CD8-positive, alpha-beta memory T cell (primary cell): ENCODE results near the gene MRAP2. TPM values are rescaled to one million over a fixed set of nuclear protein-coding genes. Genes with fewer than 3 reads are reported as not detected.

Source experiments
- CTCF ChIA-PET: fragments of 350-600 bp; sonication (Branson Sonifier 250); formaldehyde crosslinking; loops from one replicate; lab custom pipeline; 2021; ENCODE audit warnings: antibody characterized with exemption; lab: Charles Lee
- POLR2A ChIA-PET: fragments of 350-600 bp; sonication (Branson Sonifier 250); formaldehyde crosslinking; loops from one replicate; lab custom pipeline; 2021; ENCODE audit warnings: antibody characterized with exemption; lab: Charles Lee
- DNase-seq, 5 donors: peaks; one replicate each; pipeline versions ENCODE4 v3.0.0 to v3.0.0-alpha.2; 2020 to 2022; ENCODE audit warnings: mixed read lengths in 1 of 5
- H3K27ac ChIP-seq: one replicate; pipeline ENCODE4 v1.7.0; 2013; ENCODE audit warnings: low read depth, mild to moderate bottlenecking, low read length, moderate library complexity
- H3K27me3 ChIP-seq: 2 replicates; pipeline ENCODE4 v1.7.0; 2013; ENCODE audit warnings: low read length, mild to moderate bottlenecking; ENCODE audit not compliant: insufficient read depth, poor library complexity, severe bottlenecking
- H3K36me3 ChIP-seq: 2 replicates; pipeline ENCODE4 v1.7.0; 2013; ENCODE audit warnings: mild to moderate bottlenecking, low read length, moderate library complexity; ENCODE audit not compliant: insufficient read depth
- H3K4me1 ChIP-seq: 2 replicates; pipeline ENCODE4 v1.7.0; 2013; ENCODE audit warnings: mild to moderate bottlenecking, low read length, moderate library complexity; ENCODE audit not compliant: insufficient read depth
- H3K4me3 ChIP-seq: 2 replicates; pipeline ENCODE4 v1.7.0; 2013; ENCODE audit warnings: mild to moderate bottlenecking, low read length
- H3K9me3 ChIP-seq: 2 replicates; pipeline ENCODE4 v1.7.0; 2013; ENCODE audit warnings: mild to moderate bottlenecking, low read length
- H3K27ac Mint-ChIP-seq, 8 donors: one replicate each; pipeline ENCODE4 v1.8.0; 2020 to 2021; ENCODE audit warnings: mixed read lengths in 8 of 8, mild to moderate bottlenecking in 6 of 8, inconsistent platforms in 3 of 8, moderate library complexity in 3 of 8
- H3K27me3 Mint-ChIP-seq, 2 donors: one replicate each; pipeline ENCODE4 v1.8.0; 2020 to 2021; ENCODE audit warnings: mixed read lengths in 2 of 2, mild to moderate bottlenecking in 1 of 2, moderate library complexity in 1 of 2
- H3K36me3 Mint-ChIP-seq, 3 donors: one replicate each; pipeline ENCODE4 v1.8.0; 2020 to 2021; ENCODE audit warnings: mixed read lengths in 3 of 3, inconsistent platforms in 1 of 3, mild to moderate bottlenecking in 1 of 3
- H3K4me1 Mint-ChIP-seq, 3 donors: one replicate each; pipeline ENCODE4 v1.8.0; 2020 to 2021; ENCODE audit warnings: mixed read lengths in 3 of 3, inconsistent platforms in 1 of 3, mild to moderate bottlenecking in 1 of 3
- H3K4me3 Mint-ChIP-seq, 7 donors: one replicate each; pipeline ENCODE4 v1.8.0; 2020 to 2021; ENCODE audit warnings: mixed read lengths in 7 of 7, mild to moderate bottlenecking in 6 of 7, moderate library complexity in 4 of 7, inconsistent platforms in 2 of 7
- H3K9me3 Mint-ChIP-seq, 5 donors: one replicate each; pipeline ENCODE4 v1.8.0; 2020 to 2022; ENCODE audit warnings: mixed read lengths in 5 of 5, mild to moderate bottlenecking in 3 of 5, moderate library complexity in 2 of 5, inconsistent platforms in 1 of 5
- polyA plus RNA-seq: library from polyadenylated mRNA; unstranded; fragments of 300-500 nt; fragmentation: Illumina TruSeq; gene quantifications from one replicate; pipeline ENCODE4 v1.2.3, GENCODE V29; 2021
- total RNA-seq, 2 experiments: library from RNA; stranded (reverse); gene quantifications; one replicate each; pipeline ENCODE4 v1.2.3, GENCODE V29; 2021

MRAP2 gene
- total and polyA plus RNA-seq, 3 experiments from 2014 or later = not detected

DNA sequence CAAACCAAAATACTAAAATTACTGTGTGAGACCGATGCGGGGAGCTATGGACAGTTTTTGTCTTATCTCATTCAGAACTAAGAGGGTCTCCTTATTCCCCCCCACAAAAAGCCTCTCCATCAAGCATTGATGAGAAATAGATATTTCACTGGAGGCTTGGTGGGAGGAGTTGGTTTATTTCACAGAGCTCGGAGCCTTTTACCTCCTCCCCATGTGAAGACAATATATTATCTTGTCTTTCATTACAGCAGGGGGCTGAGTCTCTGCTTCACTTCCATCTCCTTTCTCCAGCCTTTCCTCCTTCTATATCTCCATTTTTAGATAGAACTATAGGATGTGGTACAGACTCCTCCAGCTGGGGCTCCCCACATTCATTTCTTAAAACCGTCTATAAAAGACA, 29.9 kb upstream of the MRAP2 start:
- Histone ChIP-seq H3K4me3 (no peak overlapping the region), H3K27me3 (no peaks in the 10 kb centered on the region), H3K9me3 (no peaks in the 10 kb centered on the region), H3K27ac (no peak overlapping the region), H3K36me3 (no peaks in the 10 kb centered on the region), H3K4me1 (no peaks in the 10 kb centered on the region)
- Mint-ChIP-seq H3K4me3 (no peak overlapping the region), H3K27ac (no peak overlapping the region), H3K4me1 (no peaks in the 10 kb centered on the region), H3K36me3 (no peaks in the 10 kb centered on the region), H3K27me3 (peaks cover 6 to 26% of the 10 kb centered on the region in 2 donors), H3K9me3 (no peaks in the 10 kb centered on the region)
- ChIA-PET CTCF (no interaction called here), POLR2A (no interaction called here)
- no peak for DNase-seq

DNA sequence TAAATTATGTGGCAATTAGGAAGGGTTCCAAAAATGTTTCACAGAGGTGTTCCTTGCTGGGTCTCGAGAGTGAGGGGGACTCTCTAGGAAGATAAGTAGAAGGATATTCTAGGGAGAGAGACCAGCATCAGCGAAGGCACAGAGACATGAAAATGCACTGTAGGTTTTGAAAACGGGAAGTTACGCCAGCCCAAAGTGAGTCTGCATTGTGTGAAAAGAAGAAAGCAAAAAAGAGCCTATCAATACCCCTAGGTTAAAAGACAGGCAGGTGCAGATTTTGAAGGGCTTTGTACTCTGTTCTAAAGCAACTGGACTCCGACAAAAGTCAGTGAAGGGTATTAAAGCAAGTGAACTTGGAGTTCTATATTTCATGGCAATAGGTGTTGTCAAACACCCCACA, 25.7 kb upstream of the MRAP2 start:
- Mint-ChIP-seq H3K27me3 (peaks cover 4 to 30% of the 10 kb centered on the region in 2 donors), H3K36me3 (no peaks in the 10 kb centered on the region), H3K9me3 (no peaks in the 10 kb centered on the region), H3K4me1 (no peaks in the 10 kb centered on the region), H3K27ac (no peak overlapping the region), H3K4me3 (no peak overlapping the region)
- H3K36me3 ChIP-seq = no peaks in the 10 kb centered on the region
- no peak overlapping the region for H3K4me3 ChIP-seq
- no peak for DNase-seq
- CTCF ChIA-PET = no interaction called here
- H3K4me1 ChIP-seq = no peaks in the 10 kb centered on the region
- H3K27me3 ChIP-seq = no peaks in the 10 kb centered on the region
- no peak overlapping the region for H3K27ac ChIP-seq
- no peaks in the 10 kb centered on the region for H3K9me3 ChIP-seq
- POLR2A ChIA-PET = no interaction called here

DNA sequence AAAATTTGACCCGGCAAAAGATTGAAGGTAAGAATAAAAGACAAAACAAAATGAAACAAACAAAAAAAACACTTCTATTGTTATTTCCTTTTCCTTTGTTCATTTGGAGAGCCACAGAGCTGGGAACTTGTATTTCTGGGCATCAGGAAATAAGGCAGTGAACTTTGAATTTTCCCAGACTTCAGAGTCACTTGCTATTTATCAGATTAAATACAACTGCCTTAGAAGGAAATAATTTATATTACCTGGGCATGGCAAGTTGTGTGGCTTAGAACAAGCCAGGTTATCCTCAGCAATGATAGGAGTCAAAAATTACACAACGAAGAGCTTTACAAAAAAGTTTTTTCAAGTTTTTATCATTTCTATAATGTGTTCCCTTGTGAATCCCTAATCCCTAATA, 20.2 kb upstream of the MRAP2 start:
- Mint-ChIP-seq H3K27me3 (peaks cover 0 to 23% of the 10 kb centered on the region in 2 donors), H3K4me3 (no peak overlapping the region), H3K27ac (no peak overlapping the region), H3K36me3 (no peaks in the 10 kb centered on the region), H3K9me3 (no peaks in the 10 kb centered on the region), H3K4me1 (no peaks in the 10 kb centered on the region)
- no peaks in the 10 kb centered on the region for H3K4me1 ChIP-seq
- H3K36me3 ChIP-seq = no peaks in the 10 kb centered on the region
- no peaks in the 10 kb centered on the region for H3K27me3 ChIP-seq
- no peak overlapping the region for H3K4me3 ChIP-seq
- ChIA-PET CTCF (no interaction called here), POLR2A (no interaction called here)
- H3K27ac ChIP-seq = no peak overlapping the region
- no peak for DNase-seq
- H3K9me3 ChIP-seq = no peaks in the 10 kb centered on the region

DNA sequence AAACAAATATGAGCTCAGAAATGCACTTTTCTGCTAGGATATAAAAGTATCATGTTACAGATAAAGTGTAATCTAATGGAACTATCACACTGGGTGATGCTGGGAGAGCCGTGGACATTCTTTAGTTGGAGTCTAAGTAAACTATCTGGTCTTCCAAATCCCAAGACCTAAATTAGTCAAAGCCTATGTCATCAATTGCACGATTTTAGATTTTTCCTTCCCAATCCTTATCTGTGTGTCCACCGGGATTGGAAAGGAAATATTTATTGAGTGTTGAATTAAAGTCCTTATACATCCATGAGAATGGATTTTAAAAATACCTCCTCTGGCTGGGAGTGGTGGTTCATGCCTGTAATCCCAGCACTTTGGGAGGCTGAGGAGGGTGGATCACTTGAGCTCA, 19.6 kb upstream of the MRAP2 start:
- H3K27ac ChIP-seq = no peak overlapping the region
- no peak overlapping the region for H3K4me3 ChIP-seq
- Mint-ChIP-seq H3K9me3 (no peaks in the 10 kb centered on the region), H3K27ac (no peak overlapping the region), H3K4me1 (no peaks in the 10 kb centered on the region), H3K4me3 (peak overlapping the region in 1 of 7 donors; percentile 62), H3K36me3 (no peaks in the 10 kb centered on the region), H3K27me3 (peaks cover 0 to 28% of the 10 kb centered on the region in 2 donors)
- H3K36me3 ChIP-seq = no peaks in the 10 kb centered on the region
- H3K27me3 ChIP-seq = no peaks in the 10 kb centered on the region
- DNase-seq = no peak
- H3K9me3 ChIP-seq = no peaks in the 10 kb centered on the region
- H3K4me1 ChIP-seq = no peaks in the 10 kb centered on the region
- CTCF ChIA-PET = no interaction called here
- POLR2A ChIA-PET = no interaction called here

DNA sequence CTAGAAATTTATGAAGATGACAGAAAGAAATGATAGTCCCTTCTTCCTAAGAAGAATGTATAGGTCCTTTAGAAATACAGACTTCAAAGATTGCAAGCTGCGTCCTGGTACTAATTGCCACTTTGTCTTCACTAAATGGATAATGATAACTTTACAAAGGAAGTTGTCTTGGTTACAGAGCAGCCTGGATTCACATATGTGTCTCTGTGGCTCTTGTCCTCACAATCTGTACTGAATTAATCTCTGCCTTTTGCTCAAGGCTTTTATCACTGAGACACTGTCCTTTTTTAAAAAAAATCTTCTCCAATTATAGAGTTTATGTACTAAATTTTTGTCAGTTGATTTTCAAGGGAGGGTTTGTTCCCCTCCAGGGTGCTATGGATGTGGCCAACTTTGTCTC, 17.5 kb upstream of the MRAP2 start:
- Mint-ChIP-seq H3K4me1 (no peaks in the 10 kb centered on the region), H3K9me3 (no peaks in the 10 kb centered on the region), H3K27me3 (peaks cover 2 to 28% of the 10 kb centered on the region in 2 donors), H3K27ac (no peak overlapping the region), H3K36me3 (no peaks in the 10 kb centered on the region), H3K4me3 (no peak overlapping the region)
- no peak overlapping the region for H3K27ac ChIP-seq
- DNase-seq = no peak
- H3K4me3 ChIP-seq = no peak overlapping the region
- H3K36me3 ChIP-seq = no peaks in the 10 kb centered on the region
- POLR2A ChIA-PET = no interaction called here
- CTCF ChIA-PET = interaction anchor here (0.8 kb wide), 1 partner anchor 76 kb away, joined by 3 read pairs; no protein-coding TSS in a partner anchor
- no peaks in the 10 kb centered on the region for H3K9me3 ChIP-seq
- H3K27me3 ChIP-seq = no peaks in the 10 kb centered on the region
- H3K4me1 ChIP-seq = no peaks in the 10 kb centered on the region

DNA sequence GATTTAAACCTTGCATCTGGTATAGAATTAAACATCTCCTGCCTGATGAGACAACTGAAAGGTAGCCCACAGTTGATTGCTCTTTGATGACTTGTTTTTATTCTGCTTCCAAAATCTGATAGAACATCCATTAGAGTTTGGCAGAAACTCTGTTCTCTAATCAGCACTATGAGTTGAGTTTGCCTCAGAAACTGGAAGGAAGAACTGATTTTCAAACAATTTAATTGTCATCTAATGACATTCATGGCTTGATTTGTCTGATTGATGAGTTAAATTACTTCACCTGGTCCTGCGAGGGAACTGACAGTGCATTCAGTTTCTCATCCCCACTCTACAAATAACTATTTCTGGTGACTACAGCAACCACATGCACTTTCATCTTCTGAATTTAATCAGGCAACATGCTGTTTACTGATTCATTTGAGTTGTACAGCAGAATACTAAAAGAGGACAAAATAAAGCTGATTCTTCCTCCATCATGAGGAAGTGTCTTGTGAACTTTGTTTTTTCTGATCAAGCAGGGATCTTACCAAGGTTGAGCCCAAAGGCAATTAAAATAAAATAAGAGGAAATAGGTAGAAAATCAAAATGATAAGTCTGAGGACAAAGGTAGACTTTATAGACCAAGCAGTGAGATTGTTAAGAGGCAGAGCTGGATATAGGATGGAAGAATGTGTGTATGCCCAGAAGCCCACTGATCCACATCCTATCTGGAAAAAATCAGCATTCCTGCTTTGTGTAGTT, 15.7 kb upstream of the MRAP2 start:
- no peaks in the 10 kb centered on the region for H3K9me3 Mint-ChIP-seq
- H3K9me3 ChIP-seq = no peaks in the 10 kb centered on the region
- peaks cover 6 to 29% of the 10 kb centered on the region in 2 donors for H3K27me3 Mint-ChIP-seq
- no peaks in the 10 kb centered on the region for H3K4me1 ChIP-seq
- no peak for DNase-seq
- no peak overlapping the region for H3K4me3 ChIP-seq
- ChIA-PET CTCF (no interaction called here), POLR2A (no interaction called here)
- H3K4me1 Mint-ChIP-seq = no peaks in the 10 kb centered on the region
- H3K36me3 ChIP-seq = no peaks in the 10 kb centered on the region
- no peaks in the 10 kb centered on the region for H3K36me3 Mint-ChIP-seq
- H3K27ac Mint-ChIP-seq = no peak overlapping the region
- no peak overlapping the region for H3K4me3 Mint-ChIP-seq
- no peaks in the 10 kb centered on the region for H3K27me3 ChIP-seq
- H3K27ac ChIP-seq = no peak overlapping the region

DNA sequence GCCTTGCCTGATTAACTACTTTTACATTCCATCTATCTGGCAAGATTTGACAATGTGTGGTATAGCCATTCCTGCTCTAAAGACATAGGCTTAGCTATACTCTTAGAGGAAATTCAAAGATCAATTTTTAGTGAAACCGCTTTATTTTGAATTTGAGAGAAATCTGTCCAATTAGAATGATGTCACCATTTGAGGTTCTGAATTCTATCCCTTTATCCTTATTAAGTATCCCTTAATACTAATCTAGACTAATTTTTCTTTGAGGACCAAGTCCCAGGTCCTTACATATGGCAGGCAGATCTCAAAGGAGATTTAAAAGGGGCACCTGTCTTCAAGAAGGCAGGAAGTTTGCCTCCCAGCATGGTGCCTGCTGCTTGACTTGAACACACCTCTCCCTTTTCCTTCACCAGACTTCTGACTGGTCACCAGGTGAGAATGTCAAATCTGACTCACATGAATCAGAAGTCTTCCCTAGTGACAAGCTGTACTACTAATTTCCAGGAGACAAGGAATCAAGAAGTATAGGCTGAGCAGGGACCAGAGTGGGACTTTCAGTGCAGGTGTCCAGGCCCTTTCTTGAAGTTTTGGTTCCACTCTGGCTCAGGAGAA, 15.0 kb upstream of the MRAP2 start:
- DNase-seq = no peak
- H3K27me3 Mint-ChIP-seq = peaks cover 12 to 33% of the 10 kb centered on the region in 2 donors
- ChIA-PET CTCF (no interaction called here), POLR2A (no interaction called here)
- no peaks in the 10 kb centered on the region for H3K9me3 ChIP-seq
- H3K27me3 ChIP-seq = no peaks in the 10 kb centered on the region
- H3K4me3 ChIP-seq = no peak overlapping the region
- H3K27ac Mint-ChIP-seq = no peak overlapping the region
- H3K4me1 Mint-ChIP-seq = no peaks in the 10 kb centered on the region
- peaks cover 0 to 2% (median 0%) of the 10 kb centered on the region in 5 donors for H3K9me3 Mint-ChIP-seq
- no peaks in the 10 kb centered on the region for H3K36me3 Mint-ChIP-seq
- H3K4me1 ChIP-seq = no peaks in the 10 kb centered on the region
- H3K36me3 ChIP-seq = no peaks in the 10 kb centered on the region
- no peak overlapping the region for H3K4me3 Mint-ChIP-seq
- H3K27ac ChIP-seq = no peak overlapping the region

DNA sequence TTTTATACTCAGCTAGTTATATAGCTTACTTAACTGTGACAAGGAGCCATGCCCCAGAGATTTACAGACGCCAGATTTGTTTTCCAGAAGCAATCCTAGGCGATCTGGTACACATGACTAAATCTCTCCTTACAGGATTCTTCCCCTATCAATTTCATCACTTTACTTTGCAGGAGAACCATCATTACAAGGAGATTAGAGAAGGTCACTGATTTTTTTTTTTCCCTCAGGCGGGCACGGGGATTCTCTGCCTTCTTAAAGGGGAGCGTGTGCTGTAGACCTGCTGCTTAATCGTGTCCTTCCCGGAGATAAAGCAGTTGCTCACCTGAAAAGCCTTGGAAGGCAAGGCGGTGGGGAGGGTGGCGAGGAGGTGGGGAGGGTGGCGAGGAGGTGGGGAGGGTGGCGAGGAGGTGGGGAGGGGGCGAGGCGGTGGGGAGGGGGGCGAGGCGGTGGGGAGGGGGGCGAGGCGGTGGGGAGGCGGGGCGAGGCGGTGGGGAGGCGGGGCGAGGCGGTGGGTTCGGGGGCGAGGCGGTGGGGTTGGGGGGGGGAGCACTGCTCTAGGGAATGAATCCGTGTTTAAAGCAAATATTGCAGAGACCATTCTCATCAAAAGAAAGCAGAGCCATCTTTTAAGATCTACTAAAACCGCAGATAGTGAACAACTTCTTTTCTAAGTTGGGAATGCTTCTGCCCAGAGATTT, 14.3 kb upstream of the MRAP2 start:
- no peaks in the 10 kb centered on the region for H3K4me1 ChIP-seq
- Mint-ChIP-seq H3K36me3 (no peaks in the 10 kb centered on the region), H3K4me3 (no peak overlapping the region), H3K9me3 (peaks cover 0 to 2% (median 0%) of the 10 kb centered on the region in 5 donors), H3K27me3 (peaks cover 12 to 34% of the 10 kb centered on the region in 2 donors), H3K4me1 (no peaks in the 10 kb centered on the region), H3K27ac (no peak overlapping the region)
- H3K4me3 ChIP-seq = no peak overlapping the region
- ChIA-PET CTCF (no interaction called here), POLR2A (no interaction called here)
- H3K27ac ChIP-seq = no peak overlapping the region
- H3K27me3 ChIP-seq = no peaks in the 10 kb centered on the region
- no peaks in the 10 kb centered on the region for H3K36me3 ChIP-seq
- DNase-seq = no peak
- H3K9me3 ChIP-seq = no peaks in the 10 kb centered on the region
